HCT116 (cell line): ENCODE measurements around the gene SLC6A3.

Experiments used
- EGR1 ChIP-seq: IDR thresholded peaks from 2 replicates; pipeline ENCODE4 v1.6.1; 2012; ENCODE audit warnings: low read depth
- ELF1 ChIP-seq: IDR thresholded peaks from 2 replicates; pipeline ENCODE4 v1.6.1; 2012; ENCODE audit warnings: low read depth, borderline replicate concordance
- EZH2 ChIP-seq: fragments of 200-600 bp; sonication (generic); IDR thresholded peaks from 2 replicates; pipeline ENCODE4 v1.6.1; 2017; ENCODE audit warnings: antibody characterized with exemption, mixed run types
- JUND ChIP-seq: IDR thresholded peaks from 2 replicates; pipeline ENCODE4 v1.6.1; 2012
- POLR2A ChIP-seq: IDR thresholded peaks from 2 replicates; pipeline ENCODE4 v1.7.0; 2011; ENCODE audit warnings: borderline replicate concordance; ENCODE audit not compliant: insufficient read depth, insufficient read length; ENCODE audit errors: extremely low read depth
- POLR2AphosphoS5 ChIP-seq: IDR thresholded peaks from 2 replicates; pipeline ENCODE4 v1.6.1; 2011; ENCODE audit warnings: mild to moderate bottlenecking, low read depth, low read length, moderate library complexity
- REST ChIP-seq: IDR thresholded peaks from 2 replicates; pipeline ENCODE4 v1.6.1; 2012; ENCODE audit warnings: low read depth
- ZFX ChIP-seq: fragments of 450-650 bp; IDR thresholded peaks from 2 replicates; pipeline ENCODE4 v1.6.1; 2017
- ZNF274 ChIP-seq: fragments of 200-500 bp; sonication (Bioruptor generic); IDR thresholded peaks from 2 replicates; pipeline ENCODE4 v1.6.1; 2014; ENCODE audit warnings: mild to moderate bottlenecking, low read depth, low read length, inconsistent platforms
- TF ChIP-seq, protein P1 (sequence below): IDR thresholded peaks from 2 replicates; pipeline ENCODE4 v1.6.1; 2012
- TF ChIP-seq, protein P2 (sequence below), 3 experiments: fragments of 200-600 bp in 1 of 3; sonication (generic) in 1 of 3; IDR thresholded peaks in 2 of 3; conservative IDR thresholded peaks in 1 of 3; 2 replicates each; pipeline ENCODE4 v1.5.1; 2012 to 2017; ENCODE audit warnings: low read depth in 2 of 3, low read length in 2 of 3, antibody characterized with exemption in 1 of 3, borderline replicate concordance in 1 of 3, control low read depth in 1 of 3, mild to moderate bottlenecking in 1 of 3, mixed read lengths in 1 of 3, mixed run types in 1 of 3, moderate library complexity in 1 of 3; ENCODE audit not compliant: insufficient read depth in 1 of 3
- TF ChIP-seq, protein P3 (sequence below): IDR thresholded peaks from 2 replicates; pipeline ENCODE4 v1.6.1; 2011; ENCODE audit warnings: mild to moderate bottlenecking, low read length, moderate library complexity; ENCODE audit not compliant: insufficient replicate concordance; ENCODE audit errors: extremely low read depth
- TF ChIP-seq, protein P4 (sequence below): IDR thresholded peaks from 2 replicates; pipeline ENCODE4 v1.6.1; 2012

GRCh38 chr5:1357946-1358725 lies 87.1 kb downstream of the SLC6A3 start:
- TF ChIP-seq POLR2AphosphoS5 = no peak
- TF ChIP-seq, protein P1, sequence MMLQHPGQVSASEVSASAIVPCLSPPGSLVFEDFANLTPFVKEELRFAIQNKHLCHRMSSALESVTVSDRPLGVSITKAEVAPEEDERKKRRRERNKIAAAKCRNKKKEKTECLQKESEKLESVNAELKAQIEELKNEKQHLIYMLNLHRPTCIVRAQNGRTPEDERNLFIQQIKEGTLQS = no peak
- TF ChIP-seq EGR1 = no peak
- TF ChIP-seq, protein P2, sequence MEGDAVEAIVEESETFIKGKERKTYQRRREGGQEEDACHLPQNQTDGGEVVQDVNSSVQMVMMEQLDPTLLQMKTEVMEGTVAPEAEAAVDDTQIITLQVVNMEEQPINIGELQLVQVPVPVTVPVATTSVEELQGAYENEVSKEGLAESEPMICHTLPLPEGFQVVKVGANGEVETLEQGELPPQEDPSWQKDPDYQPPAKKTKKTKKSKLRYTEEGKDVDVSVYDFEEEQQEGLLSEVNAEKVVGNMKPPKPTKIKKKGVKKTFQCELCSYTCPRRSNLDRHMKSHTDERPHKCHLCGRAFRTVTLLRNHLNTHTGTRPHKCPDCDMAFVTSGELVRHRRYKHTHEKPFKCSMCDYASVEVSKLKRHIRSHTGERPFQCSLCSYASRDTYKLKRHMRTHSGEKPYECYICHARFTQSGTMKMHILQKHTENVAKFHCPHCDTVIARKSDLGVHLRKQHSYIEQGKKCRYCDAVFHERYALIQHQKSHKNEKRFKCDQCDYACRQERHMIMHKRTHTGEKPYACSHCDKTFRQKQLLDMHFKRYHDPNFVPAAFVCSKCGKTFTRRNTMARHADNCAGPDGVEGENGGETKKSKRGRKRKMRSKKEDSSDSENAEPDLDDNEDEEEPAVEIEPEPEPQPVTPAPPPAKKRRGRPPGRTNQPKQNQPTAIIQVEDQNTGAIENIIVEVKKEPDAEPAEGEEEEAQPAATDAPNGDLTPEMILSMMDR (IDR thresholded peaks at IDR 0.05 in 2 of 3, conservative IDR thresholded peaks at IDR 0.05 in 1 of 3; ENCODE audit: borderline replicate concordance in 1 of 3, insufficient read depth in 1 of 3, low read depth in 2 of 3, low read length in 2 of 3) = no peak
- TF ChIP-seq EZH2 = no peak
- TF ChIP-seq, protein P3, sequence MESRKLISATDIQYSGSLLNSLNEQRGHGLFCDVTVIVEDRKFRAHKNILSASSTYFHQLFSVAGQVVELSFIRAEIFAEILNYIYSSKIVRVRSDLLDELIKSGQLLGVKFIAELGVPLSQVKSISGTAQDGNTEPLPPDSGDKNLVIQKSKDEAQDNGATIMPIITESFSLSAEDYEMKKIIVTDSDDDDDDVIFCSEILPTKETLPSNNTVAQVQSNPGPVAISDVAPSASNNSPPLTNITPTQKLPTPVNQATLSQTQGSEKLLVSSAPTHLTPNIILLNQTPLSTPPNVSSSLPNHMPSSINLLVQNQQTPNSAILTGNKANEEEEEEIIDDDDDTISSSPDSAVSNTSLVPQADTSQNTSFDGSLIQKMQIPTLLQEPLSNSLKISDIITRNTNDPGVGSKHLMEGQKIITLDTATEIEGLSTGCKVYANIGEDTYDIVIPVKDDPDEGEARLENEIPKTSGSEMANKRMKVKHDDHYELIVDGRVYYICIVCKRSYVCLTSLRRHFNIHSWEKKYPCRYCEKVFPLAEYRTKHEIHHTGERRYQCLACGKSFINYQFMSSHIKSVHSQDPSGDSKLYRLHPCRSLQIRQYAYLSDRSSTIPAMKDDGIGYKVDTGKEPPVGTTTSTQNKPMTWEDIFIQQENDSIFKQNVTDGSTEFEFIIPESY = no peak
- TF ChIP-seq ELF1 = no peak
- TF ChIP-seq JUND = no peak
- TF ChIP-seq, protein P4, sequence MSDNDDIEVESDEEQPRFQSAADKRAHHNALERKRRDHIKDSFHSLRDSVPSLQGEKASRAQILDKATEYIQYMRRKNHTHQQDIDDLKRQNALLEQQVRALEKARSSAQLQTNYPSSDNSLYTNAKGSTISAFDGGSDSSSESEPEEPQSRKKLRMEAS = no peak
- no peak for TF ChIP-seq POLR2A
- TF ChIP-seq REST = no peak
- no peak for TF ChIP-seq ZFX
- TF ChIP-seq ZNF274 = no peak
